SK-N-SH treated with all-trans-retinoic acid at 6 μM for 48 hours (cell line): Measurements from ENCODE around the gene ABCD1.

Experiments used
- ATAC-seq: fragments of 200-7000 bp; cut with Tn5 transposase; 3 replicates; pipeline ENCODE4 v1.9.1; 2020; ENCODE audit warnings: mild to moderate bottlenecking, moderate library complexity
- ARNTL ChIP-seq: fragments of 450-650 bp; formaldehyde crosslinking; IDR thresholded peaks from 2 replicates; pipeline ENCODE4 v1.5.0; 2020; ENCODE audit warnings: low read depth, mild to moderate bottlenecking, moderate library complexity, borderline replicate concordance
- BACH2 ChIP-seq: fragments of 250-450 bp; sonication (Bioruptor Pico); IDR thresholded peaks from 2 replicates; pipeline ENCODE4 v1.9.0; 2021; ENCODE audit warnings: mild to moderate bottlenecking, borderline replicate concordance
- CREB5 ChIP-seq: fragments of 250-450 bp; sonication (Bioruptor Pico); IDR thresholded peaks from 2 replicates; pipeline ENCODE4 v1.5.1; 2020; ENCODE audit warnings: low read depth, mild to moderate bottlenecking, moderate library complexity
- ESRRG ChIP-seq: fragments of 250-450 bp; sonication (Bioruptor Pico); IDR thresholded peaks from 2 replicates; pipeline ENCODE4 v1.6.1; 2021; ENCODE audit warnings: mild to moderate bottlenecking
- GLIS3 ChIP-seq: fragments of 250-450 bp; sonication (Bioruptor Pico); IDR thresholded peaks from 2 replicates; pipeline ENCODE4 v1.5.0; 2020; ENCODE audit warnings: mild to moderate bottlenecking, moderate library complexity
- ISL1 ChIP-seq: fragments of 250-450 bp; sonication (Bioruptor Pico); IDR thresholded peaks from 2 replicates; pipeline ENCODE4 v2.1.2; 2022; ENCODE audit warnings: mild to moderate bottlenecking, moderate library complexity
- OSR1 ChIP-seq: fragments of 250-450 bp; sonication (Bioruptor Pico); IDR thresholded peaks from 2 replicates; pipeline ENCODE4 v1.8.0; 2022; ENCODE audit warnings: moderate library complexity, mild to moderate bottlenecking, inconsistent platforms
- PPARA ChIP-seq: fragments of 250-450 bp; sonication (Bioruptor Pico); IDR thresholded peaks from 2 replicates; pipeline ENCODE4 v1.5.0; 2020; ENCODE audit warnings: mild to moderate bottlenecking, borderline replicate concordance
- RARB ChIP-seq: fragments of 250-450 bp; sonication (Bioruptor Pico); IDR thresholded peaks from 2 replicates; pipeline ENCODE4 v1.8.0; 2021; ENCODE audit warnings: mild to moderate bottlenecking, moderate library complexity
- SNAI2 ChIP-seq: fragments of 250-450 bp; sonication (Bioruptor Pico); IDR thresholded peaks from 2 replicates; pipeline ENCODE4 v1.5.0; 2020; ENCODE audit warnings: mild to moderate bottlenecking, moderate library complexity
- TCF4 ChIP-seq: fragments of 250-450 bp; sonication (Bioruptor Pico); IDR thresholded peaks from 2 replicates; pipeline ENCODE4 v1.8.0; 2021; ENCODE audit warnings: mild to moderate bottlenecking, moderate library complexity, borderline replicate concordance
- TOX ChIP-seq: fragments of 250-450 bp; sonication (Bioruptor Pico); IDR thresholded peaks from 2 replicates; pipeline ENCODE4 v1.8.0; 2021; ENCODE audit warnings: mild to moderate bottlenecking, moderate library complexity, borderline replicate concordance
- ZC3H10 ChIP-seq: fragments of 250-450 bp; sonication (Bioruptor Pico); IDR thresholded peaks from 2 replicates; pipeline ENCODE4 v1.5.1; 2021; ENCODE audit warnings: mild to moderate bottlenecking, moderate library complexity
- ZFP3 ChIP-seq: fragments of 250-450 bp; sonication (Bioruptor Pico); IDR thresholded peaks from 2 replicates; pipeline ENCODE4 v1.5.0; 2020; ENCODE audit warnings: mild to moderate bottlenecking, moderate library complexity
- ZNF565 ChIP-seq: fragments of 450-650 bp; formaldehyde crosslinking; conservative IDR thresholded peaks from 2 replicates; pipeline ENCODE4 v1.5.0; 2020; ENCODE audit warnings: low read depth, mild to moderate bottlenecking, moderate library complexity
- ZNF70 ChIP-seq: fragments of 450-650 bp; formaldehyde crosslinking; IDR thresholded peaks from 2 replicates; pipeline ENCODE4 v1.5.0; 2020; ENCODE audit warnings: mild to moderate bottlenecking, moderate library complexity
- ZNF8 ChIP-seq: fragments of 450-650 bp; formaldehyde crosslinking; IDR thresholded peaks from 2 replicates; pipeline ENCODE4 v1.5.0; 2020; ENCODE audit warnings: mild to moderate bottlenecking, moderate library complexity
- TF ChIP-seq, protein P1 (sequence below): fragments of 250-450 bp; sonication (Bioruptor Pico); IDR thresholded peaks from 2 replicates; pipeline ENCODE4 v1.8.0; 2020; ENCODE audit warnings: mild to moderate bottlenecking, moderate library complexity, borderline replicate concordance
- TF ChIP-seq, protein P2 (sequence below): fragments of 250-450 bp; sonication (Bioruptor Pico); IDR thresholded peaks from 2 replicates; pipeline ENCODE4 v1.8.0; 2021; ENCODE audit warnings: low read depth, mild to moderate bottlenecking, moderate library complexity, borderline replicate concordance
- TF ChIP-seq, protein P3 (sequence below): fragments of 250-450 bp; sonication (Bioruptor Pico); IDR thresholded peaks from 2 replicates; pipeline ENCODE4 v1.5.0; 2020; ENCODE audit warnings: mild to moderate bottlenecking, moderate library complexity
- TF ChIP-seq, protein P4 (sequence below): fragments of 250-450 bp; sonication (Bioruptor Pico); IDR thresholded peaks from 2 replicates; pipeline ENCODE4 v1.5.1; 2021; ENCODE audit warnings: mild to moderate bottlenecking, moderate library complexity

The ABCD1 gene

DNA sequence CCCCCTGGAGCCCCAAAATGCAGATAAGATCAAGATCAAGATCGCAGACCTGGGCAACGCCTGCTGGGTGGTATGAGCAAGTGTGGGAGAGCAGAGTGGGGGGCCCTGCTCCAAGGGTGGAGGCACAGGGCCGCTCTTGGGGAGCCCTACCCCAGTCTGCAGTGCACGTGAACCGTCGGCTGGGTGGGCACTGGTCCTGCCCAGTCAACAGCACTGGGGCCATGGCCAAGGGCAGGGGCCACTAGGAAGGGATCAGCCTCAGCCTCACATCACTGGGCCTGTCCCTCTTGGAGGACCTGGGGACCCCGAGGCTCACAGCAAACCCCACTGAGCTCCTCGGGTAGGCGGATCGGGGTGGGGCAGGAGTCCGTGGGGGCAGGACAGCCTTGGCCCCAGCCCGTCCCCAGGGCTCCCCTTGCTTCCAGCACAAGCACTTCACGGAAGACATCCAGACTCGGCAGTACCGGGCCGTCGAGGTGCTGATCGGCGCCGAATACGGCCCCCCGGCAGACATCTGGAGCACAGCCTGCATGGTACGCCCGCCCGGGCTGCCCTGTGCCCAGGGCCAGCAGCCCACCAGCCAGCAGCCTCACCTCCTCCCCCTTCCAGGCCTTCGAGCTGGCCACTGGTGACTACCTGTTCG, 59.8 kb downstream of the ABCD1 start:
- ATAC-seq: no peak
- TF ChIP-seq, protein P1, sequence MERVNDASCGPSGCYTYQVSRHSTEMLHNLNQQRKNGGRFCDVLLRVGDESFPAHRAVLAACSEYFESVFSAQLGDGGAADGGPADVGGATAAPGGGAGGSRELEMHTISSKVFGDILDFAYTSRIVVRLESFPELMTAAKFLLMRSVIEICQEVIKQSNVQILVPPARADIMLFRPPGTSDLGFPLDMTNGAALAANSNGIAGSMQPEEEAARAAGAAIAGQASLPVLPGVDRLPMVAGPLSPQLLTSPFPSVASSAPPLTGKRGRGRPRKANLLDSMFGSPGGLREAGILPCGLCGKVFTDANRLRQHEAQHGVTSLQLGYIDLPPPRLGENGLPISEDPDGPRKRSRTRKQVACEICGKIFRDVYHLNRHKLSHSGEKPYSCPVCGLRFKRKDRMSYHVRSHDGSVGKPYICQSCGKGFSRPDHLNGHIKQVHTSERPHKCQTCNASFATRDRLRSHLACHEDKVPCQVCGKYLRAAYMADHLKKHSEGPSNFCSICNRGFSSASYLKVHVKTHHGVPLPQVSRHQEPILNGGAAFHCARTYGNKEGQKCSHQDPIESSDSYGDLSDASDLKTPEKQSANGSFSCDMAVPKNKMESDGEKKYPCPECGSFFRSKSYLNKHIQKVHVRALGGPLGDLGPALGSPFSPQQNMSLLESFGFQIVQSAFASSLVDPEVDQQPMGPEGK (CRISPR knock-in tag): no peak
- TF ChIP-seq OSR1 (CRISPR knock-in tag) (no peak), ARNTL (no peak), ZC3H10 (CRISPR knock-in tag) (no peak), BACH2 (CRISPR knock-in tag) (no peak), ESRRG (no peak), ZNF70 (CRISPR knock-in tag) (no peak), ZNF565 (CRISPR knock-in tag) (no peak), CREB5 (CRISPR knock-in tag) (no peak)
- TF ChIP-seq, protein P2, sequence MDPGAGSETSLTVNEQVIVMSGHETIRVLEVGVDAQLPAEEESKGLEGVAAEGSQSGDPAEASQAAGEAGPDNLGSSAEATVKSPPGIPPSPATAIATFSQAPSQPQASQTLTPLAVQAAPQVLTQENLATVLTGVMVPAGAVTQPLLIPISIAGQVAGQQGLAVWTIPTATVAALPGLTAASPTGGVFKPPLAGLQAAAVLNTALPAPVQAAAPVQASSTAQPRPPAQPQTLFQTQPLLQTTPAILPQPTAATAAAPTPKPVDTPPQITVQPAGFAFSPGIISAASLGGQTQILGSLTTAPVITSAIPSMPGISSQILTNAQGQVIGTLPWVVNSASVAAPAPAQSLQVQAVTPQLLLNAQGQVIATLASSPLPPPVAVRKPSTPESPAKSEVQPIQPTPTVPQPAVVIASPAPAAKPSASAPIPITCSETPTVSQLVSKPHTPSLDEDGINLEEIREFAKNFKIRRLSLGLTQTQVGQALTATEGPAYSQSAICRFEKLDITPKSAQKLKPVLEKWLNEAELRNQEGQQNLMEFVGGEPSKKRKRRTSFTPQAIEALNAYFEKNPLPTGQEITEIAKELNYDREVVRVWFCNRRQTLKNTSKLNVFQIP (CRISPR knock-in tag): no peak
- TF ChIP-seq, protein P3, sequence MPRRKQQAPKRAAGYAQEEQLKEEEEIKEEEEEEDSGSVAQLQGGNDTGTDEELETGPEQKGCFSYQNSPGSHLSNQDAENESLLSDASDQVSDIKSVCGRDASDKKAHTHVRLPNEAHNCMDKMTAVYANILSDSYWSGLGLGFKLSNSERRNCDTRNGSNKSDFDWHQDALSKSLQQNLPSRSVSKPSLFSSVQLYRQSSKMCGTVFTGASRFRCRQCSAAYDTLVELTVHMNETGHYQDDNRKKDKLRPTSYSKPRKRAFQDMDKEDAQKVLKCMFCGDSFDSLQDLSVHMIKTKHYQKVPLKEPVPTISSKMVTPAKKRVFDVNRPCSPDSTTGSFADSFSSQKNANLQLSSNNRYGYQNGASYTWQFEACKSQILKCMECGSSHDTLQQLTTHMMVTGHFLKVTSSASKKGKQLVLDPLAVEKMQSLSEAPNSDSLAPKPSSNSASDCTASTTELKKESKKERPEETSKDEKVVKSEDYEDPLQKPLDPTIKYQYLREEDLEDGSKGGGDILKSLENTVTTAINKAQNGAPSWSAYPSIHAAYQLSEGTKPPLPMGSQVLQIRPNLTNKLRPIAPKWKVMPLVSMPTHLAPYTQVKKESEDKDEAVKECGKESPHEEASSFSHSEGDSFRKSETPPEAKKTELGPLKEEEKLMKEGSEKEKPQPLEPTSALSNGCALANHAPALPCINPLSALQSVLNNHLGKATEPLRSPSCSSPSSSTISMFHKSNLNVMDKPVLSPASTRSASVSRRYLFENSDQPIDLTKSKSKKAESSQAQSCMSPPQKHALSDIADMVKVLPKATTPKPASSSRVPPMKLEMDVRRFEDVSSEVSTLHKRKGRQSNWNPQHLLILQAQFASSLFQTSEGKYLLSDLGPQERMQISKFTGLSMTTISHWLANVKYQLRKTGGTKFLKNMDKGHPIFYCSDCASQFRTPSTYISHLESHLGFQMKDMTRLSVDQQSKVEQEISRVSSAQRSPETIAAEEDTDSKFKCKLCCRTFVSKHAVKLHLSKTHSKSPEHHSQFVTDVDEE (CRISPR knock-in tag): no peak

DNA sequence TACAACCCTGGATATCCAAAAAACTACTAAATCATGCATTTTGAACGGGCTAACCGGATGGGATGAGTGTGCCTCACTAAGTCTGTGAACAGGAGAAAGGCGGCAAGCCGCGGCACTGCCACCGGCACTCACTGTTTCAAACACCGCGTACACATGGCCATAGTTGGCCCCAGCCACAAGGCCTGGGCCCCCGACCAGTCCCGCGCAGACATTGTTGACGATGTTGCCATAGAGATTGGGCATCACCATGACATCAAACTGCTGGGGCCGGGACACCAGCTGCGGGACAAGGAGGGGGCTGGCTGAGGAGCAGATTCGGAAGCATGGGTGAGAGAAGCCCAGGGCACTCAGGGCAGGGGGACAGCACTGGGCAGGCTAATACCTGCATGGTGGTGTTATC, 62.0 kb downstream of the ABCD1 start:
- TF ChIP-seq SNAI2 (CRISPR knock-in tag) (no peak), PPARA (CRISPR knock-in tag) (no peak), ZFP3 (CRISPR knock-in tag) (no peak)

DNA sequence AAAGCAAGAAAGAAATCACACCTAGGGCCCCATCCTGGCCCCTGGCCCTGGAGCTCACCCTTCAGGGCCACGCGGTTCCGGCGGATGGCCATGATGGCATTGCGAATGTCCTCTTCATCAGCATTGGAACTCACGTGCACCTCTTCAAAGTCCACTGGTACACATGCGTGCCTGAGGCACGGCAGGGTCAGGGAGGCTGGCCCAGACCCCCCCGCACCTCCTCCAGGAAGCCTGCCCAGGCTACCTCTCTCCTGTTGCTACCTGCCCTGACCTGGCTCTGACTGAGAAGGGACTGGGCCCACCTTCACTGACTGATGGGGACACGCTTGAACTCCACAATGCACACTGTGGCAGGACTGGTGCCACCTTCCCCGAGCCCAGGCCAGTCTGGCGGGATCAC, 65.0 kb downstream of the ABCD1 start:
- TF ChIP-seq SNAI2 (CRISPR knock-in tag): no peak
- no peak for TF ChIP-seq GLIS3 (CRISPR knock-in tag)
- no peak for TF ChIP-seq ESRRG
- no peak for TF ChIP-seq ZFP3 (CRISPR knock-in tag)
- no peak for TF ChIP-seq OSR1 (CRISPR knock-in tag)
- TF ChIP-seq BACH2 (CRISPR knock-in tag): no peak
- TF ChIP-seq ISL1: no peak
- no peak for TF ChIP-seq PPARA (CRISPR knock-in tag)
- TF ChIP-seq, protein P4, sequence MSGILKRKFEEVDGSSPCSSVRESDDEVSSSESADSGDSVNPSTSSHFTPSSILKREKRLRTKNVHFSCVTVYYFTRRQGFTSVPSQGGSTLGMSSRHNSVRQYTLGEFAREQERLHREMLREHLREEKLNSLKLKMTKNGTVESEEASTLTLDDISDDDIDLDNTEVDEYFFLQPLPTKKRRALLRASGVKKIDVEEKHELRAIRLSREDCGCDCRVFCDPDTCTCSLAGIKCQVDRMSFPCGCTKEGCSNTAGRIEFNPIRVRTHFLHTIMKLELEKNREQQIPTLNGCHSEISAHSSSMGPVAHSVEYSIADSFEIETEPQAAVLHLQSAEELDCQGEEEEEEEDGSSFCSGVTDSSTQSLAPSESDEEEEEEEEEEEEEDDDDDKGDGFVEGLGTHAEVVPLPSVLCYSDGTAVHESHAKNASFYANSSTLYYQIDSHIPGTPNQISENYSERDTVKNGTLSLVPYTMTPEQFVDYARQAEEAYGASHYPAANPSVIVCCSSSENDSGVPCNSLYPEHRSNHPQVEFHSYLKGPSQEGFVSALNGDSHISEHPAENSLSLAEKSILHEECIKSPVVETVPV: no peak
- TF ChIP-seq TOX: no peak
- no peak for TF ChIP-seq TCF4
- TF ChIP-seq ZNF8 (CRISPR knock-in tag): no peak
- no peak for TF ChIP-seq RARB (CRISPR knock-in tag)
- TF ChIP-seq ZC3H10 (CRISPR knock-in tag): no peak
- TF ChIP-seq, all 23 proteins: peak for 0

More for the DNA sequence above, 62.0 kb downstream of the ABCD1 start:
- ATAC-seq: no peak

More for the DNA sequence above, 65.0 kb downstream of the ABCD1 start:
- no peak for ATAC-seq
